GM21528 (cell line): Measurements from ENCODE around the gene DNAJC17.

ENCODE experiments used
- ATAC-seq: cut with Tn5 transposase; IDR thresholded peaks from one replicate; pipeline ENCODE4 v1.9.1; 2021; ENCODE audit warnings: mild to moderate bottlenecking, moderate library complexity; ENCODE audit not compliant: unreplicated experiment, low FRiP score

DNAJC17 gene

GRCh38 chr15:40831861-40832260, 24.6 kb upstream of the DNAJC17 start:
- ATAC-seq, result no peak

- no peak for ATAC-seq
These were observed 23.6 kb upstream of the DNAJC17 start for GRCh38 chr15:40830884-40831283.

GRCh38 chr15:40829115-40829514, 21.8 kb upstream of the DNAJC17 start:
- ATAC-seq, result no peak

GRCh38 chr15:40828447-40829036, 21.3 kb upstream of the DNAJC17 start, which contains the start of gene PPP1R14D:
TSS of gene PPP1R14D (minus strand) at chr15:40828708. CDS start at chr15:40828641, 67 bp downstream.
- ATAC-seq, result no peak

- no peak for ATAC-seq
These were observed 19.3 kb upstream of the DNAJC17 start for GRCh38 chr15:40826423-40827075.

DNA sequence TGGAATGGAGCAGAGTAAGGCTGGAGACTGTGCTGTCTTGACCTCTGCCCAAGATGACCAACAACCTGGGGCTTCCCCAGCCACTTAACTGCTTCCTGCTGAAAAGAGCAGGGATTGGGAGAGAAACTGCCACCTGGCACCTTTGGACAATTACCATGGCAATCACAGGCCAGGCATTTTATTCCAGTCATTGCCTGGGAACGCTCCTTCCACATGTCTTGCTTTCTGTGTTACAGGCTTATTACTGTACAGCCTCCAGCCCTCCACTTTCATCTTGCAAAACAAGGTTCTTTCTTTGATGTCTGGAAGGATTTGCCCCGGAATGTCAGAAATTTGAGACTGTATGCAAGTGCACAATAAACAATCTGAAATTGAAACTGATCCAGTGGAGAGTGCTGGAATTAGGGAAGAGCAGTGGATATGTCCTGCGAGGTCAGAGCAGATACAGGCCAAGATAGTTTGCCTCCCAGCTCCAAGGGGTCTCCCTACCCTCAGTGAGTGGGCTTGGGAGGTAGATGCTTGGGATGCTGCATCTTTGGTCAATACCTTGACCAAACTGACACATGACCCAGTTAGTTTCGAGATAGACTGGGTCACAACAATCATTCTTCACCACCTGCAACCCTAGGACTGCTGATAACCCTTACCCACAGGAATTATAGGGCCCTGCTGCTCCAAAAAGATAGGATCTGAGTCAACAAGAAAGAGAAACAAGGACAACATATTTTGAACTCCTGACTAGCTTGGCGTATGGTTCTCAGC, 18.6 kb upstream of the DNAJC17 start:
- ATAC-seq, result no peak

GRCh38 chr15:40823572-40824343, 16.5 kb upstream of the DNAJC17 start:
- no peak for ATAC-seq

GRCh38 chr15:40821195-40821594, 13.9 kb upstream of the DNAJC17 start:
- no peak for ATAC-seq

GRCh38 chr15:40819048-40819447, 11.8 kb upstream of the DNAJC17 start:
- ATAC-seq, result no peak

- no peak for ATAC-seq
These were observed 7.9 kb upstream of the DNAJC17 start for GRCh38 chr15:40815042-40815698.

DNA sequence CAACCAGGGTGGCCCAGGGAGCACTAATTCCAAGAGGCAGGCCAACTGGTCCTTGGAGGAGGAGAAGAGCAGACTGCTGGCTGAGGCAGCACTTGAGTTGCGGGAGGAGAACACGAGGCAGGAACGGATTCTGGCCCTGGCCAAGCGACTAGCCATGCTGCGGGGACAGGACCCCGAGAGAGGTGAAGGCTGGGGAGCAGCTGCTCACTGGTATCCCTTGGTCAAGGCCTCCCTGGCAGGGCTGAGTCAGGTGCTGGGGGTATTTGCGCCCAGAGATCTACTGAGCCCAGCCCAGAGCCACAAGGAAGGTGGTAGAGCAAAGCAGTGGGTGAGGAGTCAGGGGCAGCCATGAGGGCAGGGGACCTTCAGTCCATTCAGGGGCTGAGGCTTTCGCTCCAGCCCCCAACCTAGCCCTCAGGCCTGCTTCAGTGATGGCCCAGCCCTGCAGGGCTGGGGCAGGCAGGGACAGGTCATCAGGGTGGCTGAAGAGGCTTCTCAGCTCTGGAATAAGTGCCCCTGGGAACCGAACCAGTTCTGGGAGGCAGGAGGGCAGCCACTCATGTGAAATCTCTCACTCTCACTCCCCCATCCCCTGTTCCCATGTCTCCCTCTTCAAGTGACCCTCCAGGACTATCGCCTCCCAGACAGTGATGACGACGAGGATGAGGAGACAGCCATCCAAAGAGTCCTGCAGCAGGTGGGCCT, 5.6 kb upstream of the DNAJC17 start:
- no peak for ATAC-seq

GRCh38 chr15:40808861-40809450, 1.7 kb upstream of the DNAJC17 start:
- ATAC-seq, result no peak

DNA sequence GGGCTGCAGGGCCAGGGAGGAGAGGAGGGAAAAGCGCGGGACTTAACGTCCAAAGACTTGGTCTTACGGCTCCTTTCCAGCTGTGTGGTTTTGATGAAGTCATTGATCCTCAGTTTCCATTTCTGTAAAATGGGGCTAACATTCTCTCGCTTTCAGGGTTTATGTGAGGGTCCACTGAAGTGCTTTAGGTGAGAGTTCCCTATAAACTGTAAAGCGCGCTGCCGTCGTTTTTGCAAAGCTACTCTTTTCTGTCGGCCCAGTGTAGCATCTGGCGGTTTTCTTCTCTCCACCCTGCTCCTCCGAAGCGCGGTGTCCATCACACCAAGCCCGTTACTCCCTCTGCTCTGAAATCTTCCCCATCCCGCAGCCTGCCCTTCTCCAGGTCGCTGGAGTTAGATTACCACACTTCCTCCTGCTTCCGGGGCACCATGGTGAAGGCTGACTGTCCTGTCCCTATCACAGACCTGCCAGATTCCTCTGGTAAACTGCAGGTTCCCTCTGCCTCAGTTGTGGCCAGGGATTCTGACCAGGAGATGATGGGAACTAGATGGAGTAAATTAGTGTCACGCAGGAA, 702 bp upstream of the DNAJC17 start:
- no peak for ATAC-seq

GRCh38 chr15:40806672-40807027, 623 bp downstream of the DNAJC17 start:
- ATAC-seq, result no peak

DNA sequence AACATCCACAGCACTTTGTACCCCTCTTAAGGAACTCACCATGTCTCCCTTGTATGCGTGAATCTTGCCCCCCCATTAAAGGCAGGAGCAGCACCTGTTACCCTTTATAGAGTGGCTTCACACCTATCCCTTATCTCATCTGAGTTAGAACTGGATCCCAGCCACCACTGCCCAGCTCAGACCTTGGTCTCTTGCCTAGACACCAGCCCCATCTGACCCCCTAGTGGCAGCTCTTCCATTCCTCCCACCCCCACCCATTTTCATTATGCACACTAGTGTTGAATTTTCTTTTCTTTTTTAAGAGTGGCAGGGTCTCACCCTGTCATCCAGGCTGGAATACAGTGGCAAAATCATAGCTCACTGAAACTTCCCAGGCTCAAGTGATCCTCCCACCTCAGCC, 3.6 kb downstream of the DNAJC17 start:
- no peak for ATAC-seq

DNA sequence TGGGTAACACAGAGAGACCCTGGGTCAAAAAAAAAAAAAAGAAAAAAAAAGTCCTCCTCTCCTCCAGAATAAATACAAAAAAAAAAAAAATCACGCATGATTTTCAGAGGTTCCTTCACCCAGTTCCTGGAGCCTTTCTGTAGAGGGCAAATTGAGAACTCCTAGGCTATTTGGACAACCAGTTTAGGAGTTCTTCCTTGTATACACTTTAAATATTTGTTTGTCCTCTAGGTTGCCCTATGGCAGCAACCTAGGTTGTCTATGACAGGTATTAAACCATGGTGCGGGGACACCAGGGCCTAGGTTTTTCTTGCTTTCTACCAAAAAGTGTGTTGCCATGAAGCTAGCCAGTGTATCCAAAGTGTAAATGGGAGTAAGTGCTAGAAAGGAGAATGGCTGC, 4.2 kb downstream of the DNAJC17 start:
- ATAC-seq, result no peak

GRCh38 chr15:40799523-40799922, 7.8 kb downstream of the DNAJC17 start:
- no peak for ATAC-seq

DNA sequence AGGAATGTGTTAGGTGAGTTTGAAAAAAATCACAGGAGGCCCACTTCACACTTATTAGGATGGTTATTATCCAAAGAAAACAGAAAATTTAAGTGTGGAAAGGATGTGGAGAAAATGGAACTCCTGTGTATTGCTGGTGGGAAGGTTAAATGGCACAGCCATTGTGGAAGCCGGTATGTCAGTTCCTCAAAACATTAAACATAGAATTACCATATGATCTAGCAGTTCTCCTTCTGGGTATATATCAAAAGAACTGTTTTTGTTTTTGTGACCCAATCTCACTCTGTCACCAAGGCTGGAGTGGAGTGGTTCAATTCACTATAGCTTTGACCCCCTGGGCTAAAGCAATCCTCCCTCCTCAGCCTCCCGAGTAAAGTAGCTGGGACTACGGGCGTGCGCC, 10.8 kb downstream of the DNAJC17 start:
- no peak for ATAC-seq

GRCh38 chr15:40796041-40796440, 11.2 kb downstream of the DNAJC17 start:
- no peak for ATAC-seq
